COLO829 (cell line): ENCODE measurements around the gene TTC32.
"Not testable (repeated sequence)": the region's sequence is repeated elsewhere in the genome, so short reads cannot be mapped to it uniquely, and the experiment has no call there.

Experiments used
- DNase-seq: peaks from one replicate; pipeline ENCODE4 v3.0.0; 2012; ENCODE audit warnings: low spot score

The TTC32 gene

GRCh38 chr2:19899985-19900930, 1.5 kb downstream of the TTC32 start:
- DNase-seq = no peak

GRCh38 chr2:19898592-19899329, 3.0 kb downstream of the TTC32 start:
- DNase-seq = no peak

- DNase-seq = no peak
These were observed 4.0 kb downstream of the TTC32 start for GRCh38 chr2:19897623-19898245.

GRCh38 chr2:19895535-19895934, 6.2 kb downstream of the TTC32 start:
- DNase-seq = no peak

- DNase-seq = no peak
These were observed 7.5 kb downstream of the TTC32 start for GRCh38 chr2:19894134-19894792.

- no peak for DNase-seq
These were observed 8.2 kb downstream of the TTC32 start for GRCh38 chr2:19893520-19894133.

GRCh38 chr2:19891971-19892370, 9.8 kb downstream of the TTC32 start:
- not testable (repeated sequence) for DNase-seq

GRCh38 chr2:19890104-19890503, 11.7 kb downstream of the TTC32 start:
- no peak for DNase-seq

- DNase-seq = no peak
These were observed 13.0 kb downstream of the TTC32 start for GRCh38 chr2:19888831-19889230.

- no peak for DNase-seq
These were observed 14.3 kb downstream of the TTC32 start for GRCh38 chr2:19887510-19887909.

GRCh38 chr2:19886261-19886660, 15.5 kb downstream of the TTC32 start:
- no peak for DNase-seq

- no peak for DNase-seq
These were observed 16.0 kb downstream of the TTC32 start for GRCh38 chr2:19885791-19886190.

GRCh38 chr2:19883971-19884720, 17.6 kb downstream of the TTC32 start:
- DNase-seq = no peak

GRCh38 chr2:19883486-19883885, 18.3 kb downstream of the TTC32 start:
- DNase-seq = no peak

- DNase-seq = no peak
These were observed 19.5 kb downstream of the TTC32 start for GRCh38 chr2:19882286-19882685.

GRCh38 chr2:19881908-19882265, 19.9 kb downstream of the TTC32 start:
- no peak for DNase-seq

- no peak for DNase-seq
These were observed 20.4 kb downstream of the TTC32 start for GRCh38 chr2:19881221-19881907.

GRCh38 chr2:19880191-19880590, 21.6 kb downstream of the TTC32 start:
- not testable (repeated sequence) for DNase-seq

- DNase-seq = no peak
These were observed 22.7 kb downstream of the TTC32 start for GRCh38 chr2:19879120-19879519.

- DNase-seq = no peak
These were observed 23.3 kb downstream of the TTC32 start for GRCh38 chr2:19878268-19879046.
